Liver (tissue), 3 donors: ENCODE results near the gene TLR5.

Source experiments
- FOXA1 ChIP-seq: IDR thresholded peaks from 2 replicates; pipeline ENCODE4 v1.6.1; 2016; ENCODE audit warnings: antibody characterized with exemption
- GABPA ChIP-seq, 2 donors: IDR thresholded peaks in 1 of 2; conservative IDR thresholded peaks in 1 of 2; 2 replicates each; pipeline ENCODE4 v1.6.1; 2016; ENCODE audit warnings: antibody characterized with exemption in 2 of 2, mild to moderate bottlenecking in 1 of 2, moderate library complexity in 1 of 2
- RAD21 ChIP-seq, 2 donors: IDR thresholded peaks; 2 replicates each; pipeline ENCODE4 v1.6.1; 2016; ENCODE audit warnings: antibody characterized with exemption in 2 of 2, mild to moderate bottlenecking in 2 of 2
- TAF1 ChIP-seq: conservative IDR thresholded peaks from 2 replicates; pipeline ENCODE4 v1.6.1; 2016; ENCODE audit warnings: antibody characterized with exemption, mild to moderate bottlenecking
- YY1 ChIP-seq: IDR thresholded peaks from 2 replicates; pipeline ENCODE4 v1.6.1; 2016; ENCODE audit warnings: antibody characterized with exemption, mild to moderate bottlenecking
- TF ChIP-seq, protein P1 (sequence below): fragments of 150-350 bp; IDR thresholded peaks from 2 replicates; pipeline ENCODE4 v1.5.1; 2017; ENCODE audit warnings: improper control_type of control experiment, low read depth, low read length; ENCODE audit not compliant: missing input control
- TF ChIP-seq, protein P2 (sequence below): IDR thresholded peaks from 2 replicates; pipeline ENCODE4 v1.6.1; 2016; ENCODE audit warnings: antibody characterized with exemption
- TF ChIP-seq, protein P3 (sequence below): IDR thresholded peaks from 2 replicates; pipeline ENCODE4 v1.6.1; 2016; ENCODE audit warnings: antibody characterized with exemption
- donor health status: healthy.
- donor health status: healthy.

DNA sequence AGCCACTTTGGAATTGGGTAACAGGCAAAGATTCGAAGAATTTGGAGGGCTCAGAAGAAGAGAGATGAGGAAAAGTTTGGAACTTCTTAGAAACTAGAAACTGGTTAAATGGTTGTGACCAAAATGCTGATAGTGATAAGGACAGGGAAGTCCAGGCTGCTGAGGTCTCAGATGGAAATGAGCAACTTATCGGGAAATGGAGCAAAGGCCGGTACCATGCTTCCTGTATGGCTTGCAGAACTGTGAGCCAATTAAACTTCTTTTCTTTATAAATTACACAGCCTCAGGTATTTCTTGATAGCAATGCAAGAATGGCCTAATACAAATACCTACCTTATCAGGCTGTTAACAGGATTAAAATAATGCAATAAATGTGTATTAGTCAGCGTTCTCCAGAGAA is 9.4 kb upstream of the TLR5 start:
- TF ChIP-seq, protein P1, sequence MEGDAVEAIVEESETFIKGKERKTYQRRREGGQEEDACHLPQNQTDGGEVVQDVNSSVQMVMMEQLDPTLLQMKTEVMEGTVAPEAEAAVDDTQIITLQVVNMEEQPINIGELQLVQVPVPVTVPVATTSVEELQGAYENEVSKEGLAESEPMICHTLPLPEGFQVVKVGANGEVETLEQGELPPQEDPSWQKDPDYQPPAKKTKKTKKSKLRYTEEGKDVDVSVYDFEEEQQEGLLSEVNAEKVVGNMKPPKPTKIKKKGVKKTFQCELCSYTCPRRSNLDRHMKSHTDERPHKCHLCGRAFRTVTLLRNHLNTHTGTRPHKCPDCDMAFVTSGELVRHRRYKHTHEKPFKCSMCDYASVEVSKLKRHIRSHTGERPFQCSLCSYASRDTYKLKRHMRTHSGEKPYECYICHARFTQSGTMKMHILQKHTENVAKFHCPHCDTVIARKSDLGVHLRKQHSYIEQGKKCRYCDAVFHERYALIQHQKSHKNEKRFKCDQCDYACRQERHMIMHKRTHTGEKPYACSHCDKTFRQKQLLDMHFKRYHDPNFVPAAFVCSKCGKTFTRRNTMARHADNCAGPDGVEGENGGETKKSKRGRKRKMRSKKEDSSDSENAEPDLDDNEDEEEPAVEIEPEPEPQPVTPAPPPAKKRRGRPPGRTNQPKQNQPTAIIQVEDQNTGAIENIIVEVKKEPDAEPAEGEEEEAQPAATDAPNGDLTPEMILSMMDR: no peak
- TF ChIP-seq YY1 (no peak), RAD21 (IDR thresholded peaks at IDR 0.05) (no peak), GABPA (IDR thresholded peaks at IDR 0.05 in 1 of 2, conservative IDR thresholded peaks at IDR 0.05 in 1 of 2) (no peak), FOXA1 (no peak), TAF1 (no peak)
- TF ChIP-seq, protein P2, sequence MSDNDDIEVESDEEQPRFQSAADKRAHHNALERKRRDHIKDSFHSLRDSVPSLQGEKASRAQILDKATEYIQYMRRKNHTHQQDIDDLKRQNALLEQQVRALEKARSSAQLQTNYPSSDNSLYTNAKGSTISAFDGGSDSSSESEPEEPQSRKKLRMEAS: no peak
- TF ChIP-seq, protein P3, sequence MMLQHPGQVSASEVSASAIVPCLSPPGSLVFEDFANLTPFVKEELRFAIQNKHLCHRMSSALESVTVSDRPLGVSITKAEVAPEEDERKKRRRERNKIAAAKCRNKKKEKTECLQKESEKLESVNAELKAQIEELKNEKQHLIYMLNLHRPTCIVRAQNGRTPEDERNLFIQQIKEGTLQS: no peak
